ENCODE data around the gene C14orf39. TPM values are rescaled to one million over a fixed set of nuclear protein-coding genes. Genes with fewer than 3 reads are reported as not detected.
A peak's percentile ranks its signal among the peaks of the same experiment; 100 is the strongest.
"Not testable (repeated sequence)": the region's sequence is repeated elsewhere in the genome, so short reads cannot be mapped to it uniquely, and the experiment has no call there.

Gene C14orf39
- total RNA-seq, 1 donor from 2014 or later = not detected

- Mint-ChIP-seq H3K4me3 (no peak overlapping the region), H3K27me3 (peaks cover 7% of the 10 kb centered on the region), H3K27ac (no peak overlapping the region), H3K9me3 (peaks cover 3% of the 10 kb centered on the region), H3K36me3 (ENCODE audit: low read depth) (no peaks in the 10 kb centered on the region), H3K4me1 (peaks cover 1% of the 10 kb centered on the region)
- ChIA-PET POLR2A (no interaction called here), CTCF (no interaction called here)
- no peak for ATAC-seq (ENCODE audit: low read depth)
- intact Hi-C loops (cut with micrococcal nuclease) = no loop called here
- no peak for TF ChIP-seq CTCF (IDR thresholded peaks at IDR 0.05)
- no peak for DNase-seq
Observed at GRCh38 chr14:60490270-60490669, 4.4 kb upstream of the C14orf39 start.

- CTCF ChIA-PET = no interaction called here
- peaks cover 3% of the 10 kb centered on the region for H3K9me3 Mint-ChIP-seq
- no peak for TF ChIP-seq CTCF (IDR thresholded peaks at IDR 0.05)
- peaks cover 3% of the 10 kb centered on the region for H3K4me1 Mint-ChIP-seq
- ATAC-seq (ENCODE audit: low read depth) (no peak), DNase-seq (no peak)
- H3K4me3 Mint-ChIP-seq = no peak overlapping the region
- peaks cover 7% of the 10 kb centered on the region for H3K27me3 Mint-ChIP-seq
- intact Hi-C loops (cut with micrococcal nuclease) = no loop called here
- H3K36me3 Mint-ChIP-seq (ENCODE audit: low read depth) = no peaks in the 10 kb centered on the region
- POLR2A ChIA-PET = no interaction called here
- no peak overlapping the region for H3K27ac Mint-ChIP-seq
Observed at GRCh38 chr14:60488175-60488574, 2.3 kb upstream of the C14orf39 start.

- no peak for ATAC-seq (ENCODE audit: low read depth)
- Mint-ChIP-seq H3K4me3 (no peak overlapping the region), H3K27me3 (peaks cover 7% of the 10 kb centered on the region), H3K4me1 (peaks cover 3% of the 10 kb centered on the region), H3K9me3 (peaks cover 3% of the 10 kb centered on the region), H3K36me3 (ENCODE audit: low read depth) (no peaks in the 10 kb centered on the region), H3K27ac (no peak overlapping the region)
- intact Hi-C loops (cut with micrococcal nuclease) = no loop called here
- no peak for TF ChIP-seq CTCF (IDR thresholded peaks at IDR 0.05)
- ChIA-PET CTCF (no interaction called here), POLR2A (no interaction called here)
- no peak for DNase-seq
Observed at GRCh38 chr14:60487211-60487610, 1.3 kb upstream of the C14orf39 start.

GRCh38 chr14:60485057-60485597 lies 736 bp downstream of the C14orf39 start:
- Mint-ChIP-seq H3K4me1 (peaks cover 3% of the 10 kb centered on the region), H3K4me3 (peak overlapping the region; percentile 21), H3K27ac (no peak overlapping the region), H3K27me3 (peaks cover 7% of the 10 kb centered on the region), H3K9me3 (peaks cover 4% of the 10 kb centered on the region), H3K36me3 (ENCODE audit: low read depth) (no peaks in the 10 kb centered on the region)
- no peak for TF ChIP-seq CTCF (IDR thresholded peaks at IDR 0.05)
- DNase-seq (no peak), ATAC-seq (ENCODE audit: low read depth) (no peak)
- intact Hi-C loops (cut with micrococcal nuclease) = no loop called here
- ChIA-PET CTCF (no interaction called here), POLR2A (no interaction called here)

GRCh38 chr14:60482743-60483142 lies 3.1 kb downstream of the C14orf39 start:
- ChIA-PET POLR2A (no interaction called here), CTCF (no interaction called here)
- no peak for ATAC-seq (ENCODE audit: low read depth)
- peaks cover 3% of the 10 kb centered on the region for H3K4me1 Mint-ChIP-seq
- peaks cover 7% of the 10 kb centered on the region for H3K27me3 Mint-ChIP-seq
- H3K27ac Mint-ChIP-seq = no peak overlapping the region
- peaks cover 6% of the 10 kb centered on the region for H3K9me3 Mint-ChIP-seq
- H3K36me3 Mint-ChIP-seq (ENCODE audit: low read depth) = no peaks in the 10 kb centered on the region
- no peak for TF ChIP-seq CTCF (IDR thresholded peaks at IDR 0.05)
- H3K4me3 Mint-ChIP-seq = no peak overlapping the region
- no peak for DNase-seq
- intact Hi-C loops (cut with micrococcal nuclease) = no loop called here

- H3K4me3 Mint-ChIP-seq; H3K27ac Mint-ChIP-seq; DNase-seq; H3K27me3 Mint-ChIP-seq; H3K9me3 Mint-ChIP-seq; CTCF ChIA-PET; POLR2A ChIA-PET; H3K4me1 Mint-ChIP-seq; ATAC-seq (ENCODE audit: low read depth); intact Hi-C loops (cut with micrococcal nuclease); H3K36me3 Mint-ChIP-seq (ENCODE audit: low read depth): not testable (repeated sequence)
Observed at GRCh38 chr14:60480248-60480647, 5.6 kb downstream of the C14orf39 start.

Measured in activated B cell treated with CpG ODN at 0.5 μM for 24 hours (primary cell).